NCI-H345 (cell line): ENCODE measurements around the gene NAP1L5.

Experiments used
- DNase-seq: peaks from one replicate; lab custom pipeline; 2025; lab: John Stamatoyannopoulos, UW

The NAP1L5 gene

GRCh38 chr4:88722276-88722780, 24.7 kb upstream of the NAP1L5 start:
- no peak for DNase-seq

- DNase-seq = no peak
Measured at GRCh38 chr4:88720451-88721428, 23.1 kb upstream of the NAP1L5 start.

- DNase-seq = no peak
Measured at GRCh38 chr4:88719381-88719780, 21.8 kb upstream of the NAP1L5 start.

- no peak for DNase-seq
Measured at GRCh38 chr4:88718098-88718497, 20.5 kb upstream of the NAP1L5 start.

GRCh38 chr4:88713782-88714181, 16.2 kb upstream of the NAP1L5 start:
- DNase-seq = no peak

- no peak for DNase-seq
Measured at GRCh38 chr4:88709989-88710388, 12.4 kb upstream of the NAP1L5 start.

- DNase-seq = no peak
Measured at GRCh38 chr4:88706574-88706973, 8.9 kb upstream of the NAP1L5 start.

- no peak for DNase-seq
Measured at GRCh38 chr4:88705805-88706492, 8.3 kb upstream of the NAP1L5 start.

GRCh38 chr4:88705223-88705622, 7.6 kb upstream of the NAP1L5 start:
- no peak for DNase-seq

GRCh38 chr4:88702782-88703181, 5.2 kb upstream of the NAP1L5 start:
- DNase-seq = no peak

GRCh38 chr4:88698519-88698918, 890 bp upstream of the NAP1L5 start:
- no peak for DNase-seq

- DNase-seq = no peak
Measured at GRCh38 chr4:88697141-88697540, 488 bp downstream of the NAP1L5 start.

- no peak for DNase-seq
Measured at GRCh38 chr4:88696630-88697029, 999 bp downstream of the NAP1L5 start.

GRCh38 chr4:88693792-88694191, 3.8 kb downstream of the NAP1L5 start:
- DNase-seq = no peak

- DNase-seq = no peak
Measured at GRCh38 chr4:88690355-88690754, 7.3 kb downstream of the NAP1L5 start.

GRCh38 chr4:88681209-88681608, 16.4 kb downstream of the NAP1L5 start:
- no peak for DNase-seq

- no peak for DNase-seq
Measured at GRCh38 chr4:88675543-88675942, 22.1 kb downstream of the NAP1L5 start.

- no peak for DNase-seq
Measured at GRCh38 chr4:88674979-88675378, 22.6 kb downstream of the NAP1L5 start.

- DNase-seq = no peak
Measured at GRCh38 chr4:88674565-88674964, 23.1 kb downstream of the NAP1L5 start.

GRCh38 chr4:88673886-88674285, 23.7 kb downstream of the NAP1L5 start:
- DNase-seq = no peak

- DNase-seq = no peak
Measured at GRCh38 chr4:88672987-88673386, 24.6 kb downstream of the NAP1L5 start.

- DNase-seq = no peak
Measured at GRCh38 chr4:88661739-88662138, 35.9 kb downstream of the NAP1L5 start.
